Natural killer cell (primary cell): ENCODE results near the gene PUS7L. TPM values are rescaled to one million over a fixed set of nuclear protein-coding genes. Genes with fewer than 3 reads are reported as not detected.

Source experiments
- ATAC-seq, 3 donors: fragments of 150-1000 bp in 2 of 3; fragments of 200-7000 bp in 1 of 3; cut with Tn5 transposase; 1 replicate in 1 of 3; 2 replicates in 2 of 3; pipeline ENCODE4 v1.10.0; 2021; ENCODE audit warnings: mild to moderate bottlenecking in 2 of 3, moderate library complexity in 2 of 3
- DNase-seq, 2 donors: peaks; one replicate each; pipeline versions ENCODE4 v3.0.0 to v3.0.0-alpha.2; 2013 to 2021; ENCODE audit warnings: mixed read lengths in 1 of 2
- H3K27ac ChIP-seq: one replicate; pipeline ENCODE4 v1.5.1; 2013; ENCODE audit warnings: mild to moderate bottlenecking, low read length
- H3K27me3 ChIP-seq: one replicate; pipeline ENCODE4 v1.6.1; 2013; ENCODE audit warnings: low read length; ENCODE audit not compliant: control insufficient read depth, insufficient read depth
- H3K36me3 ChIP-seq: one replicate; pipeline ENCODE4 v1.6.1; 2013; ENCODE audit warnings: low read length; ENCODE audit not compliant: control insufficient read depth, insufficient read depth
- H3K4me1 ChIP-seq: one replicate; pipeline ENCODE4 v1.6.1; 2013; ENCODE audit warnings: low read length; ENCODE audit not compliant: control insufficient read depth, insufficient read depth
- H3K4me3 ChIP-seq: one replicate; pipeline ENCODE4 v1.5.1; 2013; ENCODE audit warnings: low read length
- H3K9me3 ChIP-seq: one replicate; pipeline ENCODE4 v1.6.1; 2013; ENCODE audit warnings: low read length; ENCODE audit not compliant: control insufficient read depth, insufficient read depth
- H3K27ac Mint-ChIP-seq, 2 donors: one replicate each; pipeline ENCODE4 v1.8.0; 2022; ENCODE audit warnings: mild to moderate bottlenecking in 2 of 2, mixed read lengths in 2 of 2, moderate library complexity in 1 of 2
- H3K27me3 Mint-ChIP-seq, 2 donors: one replicate each; pipeline ENCODE4 v1.8.0; 2022; ENCODE audit warnings: low read depth in 2 of 2, mixed read lengths in 2 of 2
- H3K36me3 Mint-ChIP-seq: one replicate; pipeline ENCODE4 v1.8.0; 2022; ENCODE audit warnings: mixed read lengths
- H3K4me1 Mint-ChIP-seq, 2 donors: one replicate each; pipeline ENCODE4 v1.8.0; 2022; ENCODE audit warnings: mixed read lengths in 2 of 2
- H3K4me3 Mint-ChIP-seq: one replicate; pipeline ENCODE4 v1.8.0; 2022; ENCODE audit warnings: mild to moderate bottlenecking, moderate library complexity, mixed read lengths
- H3K9me3 Mint-ChIP-seq, 2 donors: one replicate each; pipeline ENCODE4 v1.8.0; 2022; ENCODE audit warnings: mixed read lengths in 2 of 2
- WGBS: methylation state at CpG from one replicate; pipeline ENCODE4 v1.1.7; 2013; ENCODE audit warnings: missing lambda C conversion rate; ENCODE audit not compliant: insufficient coverage; 5-methylcytosine and 5-hydroxymethylcytosine counted together
- intact Hi-C: fragments of 100-400 bp; cut with micrococcal nuclease; formaldehyde crosslinking; loops from one replicate; pipeline ENCODE4 v1.14.2; 2022
- total RNA-seq, 4 donors: library from RNA; stranded (reverse); fragments of 120-200 nt in 1 of 4; gene quantifications; one replicate each; pipeline versions ENCODE4 v1.2.3 to v1.2.4, GENCODE V29; 2013 to 2022
- TF ChIP-seq, protein P1 (sequence below): fragments of 200-600 bp; IDR thresholded peaks from one replicate; pipeline ENCODE4 v1.8.0; 2022; ENCODE audit warnings: antibody characterized with exemption

Gene PUS7L
- total RNA-seq, 3 donors from 2014 or later (not counting 1 experiment from before 2014, with no cell fraction given): 15.8 to 24.5 (median 19.0) TPM

DNA sequence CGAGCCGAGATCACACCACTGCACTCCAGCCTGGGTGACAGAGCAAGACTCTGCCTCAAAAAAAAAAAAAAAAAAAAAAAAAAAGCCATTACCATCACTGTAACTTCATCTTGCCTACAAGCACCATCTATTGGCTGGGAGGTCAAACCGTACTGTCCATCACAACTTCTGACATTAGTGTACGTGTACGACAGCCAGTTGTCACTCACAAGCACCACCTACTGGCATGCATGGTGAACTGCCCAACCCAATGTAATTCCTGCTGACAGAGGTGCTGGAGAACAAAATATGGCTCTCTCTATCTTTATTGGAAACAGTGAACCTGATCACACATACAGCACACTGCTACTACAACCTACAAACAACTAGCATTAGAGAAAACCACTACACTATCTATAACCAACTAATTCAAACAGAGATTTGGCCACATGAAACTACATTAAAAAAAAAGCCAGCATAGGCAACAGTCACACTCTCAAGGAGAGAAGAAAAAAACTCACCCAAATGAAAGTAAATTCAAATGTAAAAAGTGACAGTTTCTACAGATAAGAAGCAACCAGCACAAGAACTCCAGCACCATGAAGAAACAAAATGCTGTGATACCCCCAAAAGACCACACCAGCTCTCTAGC, 82.3 kb downstream of the PUS7L start:
- H3K4me1 Mint-ChIP-seq: no peaks in the 10 kb centered on the region
- Histone ChIP-seq H3K4me3 (no peak overlapping the region), H3K27ac (no peak overlapping the region), H3K9me3 (no peaks in the 10 kb centered on the region), H3K27me3 (no peaks in the 10 kb centered on the region), H3K36me3 (no peaks in the 10 kb centered on the region), H3K4me1 (no peaks in the 10 kb centered on the region)
- peaks cover 7 to 8% of the 10 kb centered on the region in 2 donors for H3K27me3 Mint-ChIP-seq
- DNase-seq: peak in 1 of 2 donors; percentile 31
- intact Hi-C loops: no loop called here
- no peaks in the 10 kb centered on the region for H3K9me3 Mint-ChIP-seq
- peak in 1 of 3 donors; percentile 46 for ATAC-seq
- H3K4me3 Mint-ChIP-seq: no peak overlapping the region
- no peaks in the 10 kb centered on the region for H3K36me3 Mint-ChIP-seq
- 68% methylated on average over 5 of the region's 5 CpGs for WGBS
- TF ChIP-seq, protein P1, sequence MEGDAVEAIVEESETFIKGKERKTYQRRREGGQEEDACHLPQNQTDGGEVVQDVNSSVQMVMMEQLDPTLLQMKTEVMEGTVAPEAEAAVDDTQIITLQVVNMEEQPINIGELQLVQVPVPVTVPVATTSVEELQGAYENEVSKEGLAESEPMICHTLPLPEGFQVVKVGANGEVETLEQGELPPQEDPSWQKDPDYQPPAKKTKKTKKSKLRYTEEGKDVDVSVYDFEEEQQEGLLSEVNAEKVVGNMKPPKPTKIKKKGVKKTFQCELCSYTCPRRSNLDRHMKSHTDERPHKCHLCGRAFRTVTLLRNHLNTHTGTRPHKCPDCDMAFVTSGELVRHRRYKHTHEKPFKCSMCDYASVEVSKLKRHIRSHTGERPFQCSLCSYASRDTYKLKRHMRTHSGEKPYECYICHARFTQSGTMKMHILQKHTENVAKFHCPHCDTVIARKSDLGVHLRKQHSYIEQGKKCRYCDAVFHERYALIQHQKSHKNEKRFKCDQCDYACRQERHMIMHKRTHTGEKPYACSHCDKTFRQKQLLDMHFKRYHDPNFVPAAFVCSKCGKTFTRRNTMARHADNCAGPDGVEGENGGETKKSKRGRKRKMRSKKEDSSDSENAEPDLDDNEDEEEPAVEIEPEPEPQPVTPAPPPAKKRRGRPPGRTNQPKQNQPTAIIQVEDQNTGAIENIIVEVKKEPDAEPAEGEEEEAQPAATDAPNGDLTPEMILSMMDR: no peak
- H3K27ac Mint-ChIP-seq: no peak overlapping the region

DNA sequence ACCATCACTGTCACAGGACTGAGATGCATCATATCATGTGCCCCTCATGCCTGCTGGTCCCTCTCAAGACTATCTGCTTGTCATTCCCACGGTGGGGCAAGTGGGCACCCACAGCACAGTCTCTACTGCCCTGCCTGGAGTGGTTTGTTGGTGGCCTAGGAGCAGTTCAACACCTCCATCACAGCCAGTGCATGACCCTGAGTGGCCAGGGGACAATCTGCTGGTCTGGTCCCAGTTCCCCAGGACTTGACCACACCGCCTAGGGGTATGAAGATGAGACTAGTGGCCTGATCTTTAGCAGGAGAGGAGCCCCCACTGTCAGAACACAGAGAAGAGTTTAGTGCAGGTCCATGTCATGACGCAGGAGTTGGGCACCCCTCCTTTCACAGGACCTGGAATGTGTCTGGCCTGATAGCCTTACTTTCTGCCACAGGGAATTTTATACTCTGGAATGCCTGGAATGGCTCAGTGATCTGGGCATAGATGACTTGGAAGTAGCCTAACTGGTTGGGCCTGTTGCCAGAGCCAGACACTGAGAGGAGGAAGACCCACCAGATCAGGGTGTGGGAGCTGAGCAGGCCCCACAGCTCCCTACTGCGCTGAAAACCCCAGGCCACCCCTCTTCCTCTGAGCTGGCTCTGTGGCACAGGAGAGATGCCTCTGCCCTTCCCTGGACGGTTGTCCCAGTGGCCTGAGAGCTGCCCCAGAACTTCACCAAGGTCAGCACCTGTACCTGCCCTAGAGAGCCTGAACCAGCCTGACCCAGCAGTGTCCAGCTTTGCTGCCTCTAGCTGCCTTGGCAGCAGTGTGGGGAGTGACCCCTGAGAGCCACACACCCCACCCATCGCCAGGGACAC, 83.3 kb downstream of the PUS7L start:
- Mint-ChIP-seq H3K4me1 (no peaks in the 10 kb centered on the region), H3K9me3 (no peaks in the 10 kb centered on the region), H3K27ac (no peak overlapping the region), H3K4me3 (no peak overlapping the region), H3K36me3 (no peaks in the 10 kb centered on the region), H3K27me3 (peaks cover 7% of the 10 kb centered on the region in 2 donors)
- intact Hi-C loops: no loop called here
- Histone ChIP-seq H3K4me3 (no peak overlapping the region), H3K27me3 (peaks cover 2% of the 10 kb centered on the region), H3K36me3 (no peaks in the 10 kb centered on the region), H3K4me1 (no peaks in the 10 kb centered on the region), H3K27ac (no peak overlapping the region), H3K9me3 (no peaks in the 10 kb centered on the region)
- WGBS: 75% methylated on average over 6 of the region's 6 CpGs
- ATAC-seq (no peak), DNase-seq (no peak)
- TF ChIP-seq, protein P1: no peak

DNA sequence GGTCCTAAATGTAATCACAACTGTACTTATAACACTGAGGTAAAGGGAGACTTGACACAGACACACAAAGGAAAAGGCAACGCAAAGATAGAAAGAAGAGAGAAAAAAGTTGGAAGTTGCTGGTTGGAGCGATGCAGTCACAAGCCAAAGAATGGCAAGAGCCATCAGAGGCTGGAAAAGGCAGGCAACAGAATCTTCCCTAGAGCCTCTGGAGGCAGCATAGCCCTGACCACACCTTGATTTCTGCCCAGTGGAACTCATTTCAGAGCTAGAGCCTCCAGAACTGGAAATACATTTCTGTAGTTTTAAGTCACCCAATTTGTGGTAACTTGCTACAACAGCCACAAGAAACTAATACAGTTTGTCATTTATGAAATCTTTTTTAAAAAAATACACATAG, 89.2 kb downstream of the PUS7L start:
- Histone ChIP-seq H3K4me3 (no peak overlapping the region), H3K27ac (no peak overlapping the region), H3K4me1 (no peaks in the 10 kb centered on the region), H3K36me3 (no peaks in the 10 kb centered on the region), H3K9me3 (no peaks in the 10 kb centered on the region), H3K27me3 (peaks cover 2% of the 10 kb centered on the region)
- no peak for ATAC-seq
- Mint-ChIP-seq H3K27ac (no peak overlapping the region), H3K4me1 (no peaks in the 10 kb centered on the region), H3K27me3 (peaks cover 0 to 5% of the 10 kb centered on the region in 2 donors), H3K4me3 (no peak overlapping the region), H3K36me3 (no peaks in the 10 kb centered on the region), H3K9me3 (no peaks in the 10 kb centered on the region)
- intact Hi-C loops: no loop called here
- DNase-seq: no peak
- WGBS: 96% methylated on average over 2 of the region's 2 CpGs
- TF ChIP-seq, protein P1: no peak

Other genes with a start within 250 kb of the PUS7L start
- gene ADAMTS20, start 206.6 kb downstream of the PUS7L start, total RNA-seq: not detected
- 10 to 100 TPM; 60.6 to 70.4 (median 70.3) TPM for gene IRAK4, start 161 bp upstream of the PUS7L start, total RNA-seq
- 10 to 100 TPM; 68.0 to 75.5 (median 68.1) TPM for gene TWF1, start 47.5 kb upstream of the PUS7L start, total RNA-seq
- gene TMEM117, start 77.3 kb upstream of the PUS7L start, total RNA-seq: 1 to 10 TPM; 7.1 to 8.1 (median 7.9) TPM